Erythroblast (primary cell): Measurements from ENCODE around the gene CCDC188.

Experiments
- DNase-seq, 2 experiments: peaks; one replicate each; lab custom pipeline; 2025; lab: John Stamatoyannopoulos, UW
- GATA1 ChIP-seq: IDR thresholded peaks from 2 replicates; pipeline ENCODE4 v1.6.1; 2011; ENCODE audit warnings: low read depth, mild to moderate bottlenecking, control low read depth, low read length, moderate library complexity
- POLR2A ChIP-seq: IDR thresholded peaks from 2 replicates; pipeline ENCODE4 v1.6.1; 2011; ENCODE audit warnings: mild to moderate bottlenecking, low read length

The CCDC188 gene

DNA sequence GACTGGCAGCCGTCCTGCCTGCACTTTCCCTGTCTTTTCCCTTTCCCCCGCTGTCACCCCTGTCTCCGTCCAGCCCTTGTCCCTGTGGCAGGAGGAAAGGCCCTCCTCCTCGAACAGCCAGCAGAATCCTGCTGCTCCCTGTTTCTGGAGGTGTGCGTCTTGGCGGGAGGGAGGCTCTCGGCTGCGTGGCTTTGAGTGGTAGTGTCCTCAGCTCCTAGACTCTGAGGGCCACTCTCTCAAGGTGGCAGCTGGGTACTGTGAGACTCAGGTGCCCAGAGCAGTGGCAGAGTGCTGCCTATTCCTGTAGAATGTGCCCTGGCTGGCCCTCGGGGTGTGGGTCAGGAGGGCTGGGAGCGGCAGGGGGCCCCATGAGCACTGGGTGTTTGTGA lies 44.0 kb downstream of the CCDC188 start:
- no peak for DNase-seq

GRCh38 chr22:20106205-20106848 lies 44.5 kb downstream of the CCDC188 start:
- TF ChIP-seq POLR2A: no peak
- no peak for TF ChIP-seq GATA1
- no peak for DNase-seq

More for the DNA sequence above, 44.0 kb downstream of the CCDC188 start:
- TF ChIP-seq POLR2A: no peak

- no peak for DNase-seq
- TF ChIP-seq POLR2A (no peak), GATA1 (no peak)
These were observed 45.2 kb downstream of the CCDC188 start for GRCh38 chr22:20105456-20106204.

DNA sequence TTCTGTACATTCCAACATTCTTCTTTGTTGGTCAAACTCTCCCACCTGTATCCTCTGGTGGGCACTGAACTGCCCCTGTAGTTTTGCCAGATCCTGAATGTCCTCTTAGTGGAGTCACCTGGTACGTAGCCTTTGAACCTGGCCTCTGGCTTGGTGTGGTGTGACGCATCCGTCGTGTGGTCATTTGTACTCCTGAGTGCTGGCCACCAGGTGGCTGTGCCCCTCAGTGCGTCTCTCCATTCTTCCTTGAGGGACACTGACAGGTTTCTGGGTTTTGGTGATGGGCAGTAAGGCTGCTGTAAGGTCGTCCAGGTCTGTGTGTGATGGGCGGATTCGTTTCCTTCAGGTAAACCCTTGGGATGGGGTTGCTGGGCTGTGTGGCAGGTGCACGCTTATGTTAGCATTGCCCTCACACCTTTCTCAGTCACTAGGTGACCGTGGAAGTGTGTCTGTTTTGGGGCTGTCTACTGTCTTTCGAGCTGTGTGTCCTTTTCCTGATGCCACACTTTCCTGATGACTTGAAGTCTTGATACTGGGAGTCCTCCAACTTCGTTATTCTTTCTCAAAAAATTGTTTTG lies 48.6 kb downstream of the CCDC188 start:
- no peak for DNase-seq
- TF ChIP-seq GATA1: no peak
- TF ChIP-seq POLR2A: no peak

GRCh38 chr22:20101638-20102037 lies 49.2 kb downstream of the CCDC188 start:
- TF ChIP-seq POLR2A (no peak), GATA1 (no peak)
- DNase-seq: no peak

DNA sequence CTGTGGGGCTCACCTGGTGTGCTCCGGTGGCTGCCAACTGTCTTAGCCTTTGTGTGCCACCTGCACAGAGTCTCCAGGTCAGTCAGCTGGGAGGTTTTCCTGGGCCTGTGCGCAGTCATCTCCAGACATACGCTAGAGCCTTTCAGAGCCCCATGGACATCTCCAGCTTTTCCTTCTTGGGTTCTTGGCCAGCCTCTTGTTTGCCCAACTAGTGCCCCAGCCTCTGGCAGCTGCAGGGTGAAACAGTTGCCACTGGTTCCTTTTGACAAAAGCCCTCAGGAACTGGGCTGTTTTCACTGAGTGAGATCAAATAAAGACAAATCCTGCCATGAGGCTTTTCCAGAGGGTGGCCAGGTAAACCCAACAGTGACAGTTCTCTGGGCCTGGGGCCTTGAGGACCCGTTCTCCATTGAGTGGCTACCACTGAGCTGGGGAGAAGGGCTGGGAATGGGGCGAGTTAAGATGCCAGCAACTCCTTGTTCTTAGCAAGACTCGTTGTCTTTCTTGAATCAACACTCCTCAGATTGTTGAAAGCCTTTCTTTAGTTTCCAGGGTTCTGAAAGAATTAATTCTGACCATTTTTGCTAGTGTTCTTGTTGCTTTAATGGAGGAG lies 51.6 kb downstream of the CCDC188 start:
- no peak for DNase-seq
- TF ChIP-seq POLR2A (no peak), GATA1 (no peak)
